HepG2 (cell line): ENCODE measurements around the gene PFDN2. TPM values are rescaled to one million over a fixed set of nuclear protein-coding genes. Genes with fewer than 3 reads are reported as not detected.

ENCODE experiments used
- FOXK1 ChIP-seq: sonication (generic); formaldehyde crosslinking; IDR thresholded peaks from 2 replicates; pipeline ENCODE4 v1.4.0; 2020; ENCODE audit warnings: low read depth, missing genetic modification reagents, borderline replicate concordance
- HOXA3 ChIP-seq: sonication (generic); formaldehyde crosslinking; IDR thresholded peaks from 2 replicates; pipeline ENCODE4 v1.5.0; 2020; ENCODE audit warnings: missing genetic modification reagents
- MLLT10 ChIP-seq: sonication (generic); formaldehyde crosslinking; IDR thresholded peaks from 2 replicates; pipeline ENCODE4 v1.4.0; 2020; ENCODE audit warnings: missing genetic modification reagents
- REPIN1 ChIP-seq: sonication (generic); formaldehyde crosslinking; IDR thresholded peaks from 2 replicates; pipeline ENCODE4 v1.8.0; 2022; ENCODE audit warnings: missing genetic modification reagents, low read depth, mild to moderate bottlenecking, borderline replicate concordance
- ZNF18 ChIP-seq: sonication (generic); formaldehyde crosslinking; IDR thresholded peaks from 2 replicates; pipeline ENCODE4 v1.8.0; 2022; ENCODE audit warnings: mild to moderate bottlenecking, missing genetic modification reagents; ENCODE audit not compliant: insufficient replicate concordance
- ZNF24 ChIP-seq: fragments of 450-650 bp; IDR thresholded peaks from 2 replicates; pipeline ENCODE4 v1.6.1; 2017; ENCODE audit warnings: antibody characterized with exemption, mild to moderate bottlenecking
- ZNF292 ChIP-seq: sonication (generic); formaldehyde crosslinking; IDR thresholded peaks from 2 replicates; pipeline ENCODE4 v1.8.1; 2022; ENCODE audit warnings: mild to moderate bottlenecking, low read depth, missing genetic modification reagents, borderline replicate concordance
- ZNF414 ChIP-seq: sonication (generic); formaldehyde crosslinking; IDR thresholded peaks from 2 replicates; pipeline ENCODE4 v1.5.0; 2020; ENCODE audit warnings: missing genetic modification reagents
- ZNF609 ChIP-seq: sonication (generic); formaldehyde crosslinking; IDR thresholded peaks from 2 replicates; pipeline ENCODE4 v1.4.0; 2020; ENCODE audit warnings: mild to moderate bottlenecking, missing genetic modification reagents, borderline replicate concordance
- ZSCAN22 ChIP-seq: sonication (generic); formaldehyde crosslinking; IDR thresholded peaks from 2 replicates; pipeline ENCODE4 v1.4.0; 2020; ENCODE audit warnings: mild to moderate bottlenecking, missing genetic modification reagents
- polyA plus RNA-seq, 8 experiments: library from polyadenylated mRNA; depleted of rRNA in 3 of 8; stranded (reverse) in 7 of 8; unstranded in 1 of 8; fragments of >200 nt; fragmentation: Illumina TruSeq in 4 of 8; extraction: Trizol in 4 of 8; gene quantifications; 2 replicates each; pipeline versions ENCODE4 v1.2.1 to v1.2.3, GENCODE V29; 2011 to 2016; ENCODE audit warnings: low read depth in 4 of 8, missing spikeins in 1 of 8, mixed read lengths in 1 of 8; ENCODE audit not compliant: insufficient read depth in 1 of 8
- total RNA-seq, 5 experiments: library from RNA; depleted of rRNA; stranded (reverse); fragments of >200 nt; fragmentation: Illumina TruSeq; extraction: Trizol; gene quantifications; 2 replicates each; pipeline ENCODE4 v1.2.3, GENCODE V29; 2016; ENCODE audit warnings: low read depth in 1 of 5

Gene PFDN2
- total and polyA plus RNA-seq, 2 of the 13 experiments (the other 11 are each of a cell fraction or from before 2014, with no cell fraction given), result 62.6 to 63.6 TPM

- no peak for TF ChIP-seq ZNF414 (CRISPR knock-in tag)
- no peak; the same call in 1 of the 2 replicates for TF ChIP-seq HOXA3 (CRISPR knock-in tag)
- TF ChIP-seq ZSCAN22 (CRISPR knock-in tag), result no peak
- TF ChIP-seq ZNF292 (CRISPR knock-in tag), result 0 out of 2 replicates have a peak, but pooled peaks have one; percentile 1
- TF ChIP-seq FOXK1 (CRISPR knock-in tag), result no peak
- 0 out of 2 replicates have a peak, but pooled peaks have one; percentile 25 for TF ChIP-seq ZNF609 (CRISPR knock-in tag)
- TF ChIP-seq ZNF24, result no peak
- TF ChIP-seq REPIN1 (CRISPR knock-in tag), result no peak
- TF ChIP-seq MLLT10 (CRISPR knock-in tag), result no peak
- peak; percentile 80 for TF ChIP-seq ZNF18 (CRISPR knock-in tag)
These were observed 45.9 kb downstream of the PFDN2 start (continued) for GRCh38 chr1:161071886-161072371.
